IMR-90 (cell line): ENCODE measurements around the gene SCAF1. TPM values are rescaled to one million over a fixed set of nuclear protein-coding genes. Genes with fewer than 3 reads are reported as not detected.

Experiments
- ATAC-seq: fragments of 200-7000 bp; cut with Tn5 transposase; 2 replicates; pipeline ENCODE4 v1.9.1; 2020; ENCODE audit warnings: low read depth, mild to moderate bottlenecking, moderate library complexity
- BruUV-seq: library from RNA; stranded (reverse); fragments of 400-500 nt; replicated peaks from 2 replicates; lab custom pipeline; 2021; lab: Mats Ljungman, UMichigan
- CTCF ChIA-PET: fragments of 300-600 bp; formaldehyde crosslinking; extraction: SDS; loops from one replicate; lab custom pipeline; 2021; ENCODE audit warnings: antibody characterized with exemption; lab: Yijun Ruan, JAX
- POLR2A ChIA-PET: fragments of 300-600 bp; sonication (Branson Sonifier 250); formaldehyde crosslinking; loops from one replicate; lab custom pipeline; 2022; ENCODE audit warnings: antibody characterized with exemption; ENCODE audit not compliant: unreplicated experiment; lab: Charles Lee
- DNase-seq: peaks from one replicate; pipeline ENCODE4 v3.0.0; 2013
- H2AFZ ChIP-seq: replicated peaks from 2 replicates; pipeline ENCODE3; 2013; ENCODE audit warnings: low read length, mild to moderate bottlenecking; ENCODE audit not compliant: poor library complexity
- H2AK5ac ChIP-seq: 2 replicates; pipeline ENCODE4 v1.6.1; 2013; ENCODE audit warnings: low read depth, low read length, inconsistent platforms
- H2AK9ac ChIP-seq: replicated peaks from 2 replicates; pipeline ENCODE3; 2013; ENCODE audit warnings: mild to moderate bottlenecking, low read depth, low read length, moderate library complexity; ENCODE audit not compliant: poor library complexity
- H2BK120ac ChIP-seq: 2 replicates; pipeline ENCODE4 v1.6.1; 2013; ENCODE audit warnings: low read depth, low read length, inconsistent platforms
- H2BK15ac ChIP-seq: 3 replicates; pipeline ENCODE4 v1.6.1; 2013; ENCODE audit warnings: low read depth, low read length, inconsistent platforms
- H2BK20ac ChIP-seq: 2 replicates; pipeline ENCODE4 v1.6.1; 2013; ENCODE audit warnings: low read depth, mild to moderate bottlenecking, inconsistent platforms, low read length, moderate library complexity
- H2BK5ac ChIP-seq: 2 replicates; pipeline ENCODE4 v1.6.1; 2013; ENCODE audit warnings: mild to moderate bottlenecking, low read depth, low read length, inconsistent platforms; ENCODE audit not compliant: poor library complexity, severe bottlenecking
- H3K14ac ChIP-seq: replicated peaks from 2 replicates; pipeline ENCODE4 v1.6.1; 2013; ENCODE audit warnings: low read depth, low read length, inconsistent platforms
- H3K18ac ChIP-seq: 2 replicates; pipeline ENCODE4 v1.6.1; 2013; ENCODE audit warnings: low read depth, low read length, control low read depth
- H3K23ac ChIP-seq: 2 replicates; pipeline ENCODE4 v1.6.1; 2013; ENCODE audit warnings: low read depth, low read length, inconsistent platforms
- H3K27ac ChIP-seq: 2 replicates; pipeline ENCODE4 v1.5.1; 2013; ENCODE audit warnings: mild to moderate bottlenecking, control low read depth, low read length; ENCODE audit not compliant: insufficient read depth
- H3K27me3 ChIP-seq: 2 replicates; pipeline ENCODE4 v1.6.1; 2013; ENCODE audit warnings: low read length; ENCODE audit not compliant: control insufficient read depth, insufficient read depth
- H3K36me3 ChIP-seq: 2 replicates; pipeline ENCODE4 v1.6.1; 2013; ENCODE audit warnings: low read length, mixed read lengths; ENCODE audit not compliant: control insufficient read depth, insufficient read depth
- H3K4ac ChIP-seq: 2 replicates; pipeline ENCODE4 v1.6.1; 2013; ENCODE audit warnings: low read depth, low read length, inconsistent platforms
- H3K4me1 ChIP-seq: 2 replicates; pipeline ENCODE4 v1.6.1; 2013; ENCODE audit warnings: low read length, mixed read lengths; ENCODE audit not compliant: control insufficient read depth, insufficient read depth
- H3K4me2 ChIP-seq: 2 replicates; pipeline ENCODE4 v1.6.1; 2013; ENCODE audit warnings: low read depth, mild to moderate bottlenecking, control low read depth, low read length, moderate library complexity
- H3K4me3 ChIP-seq: 2 replicates; pipeline ENCODE4 v1.5.1; 2013; ENCODE audit warnings: low read depth, mild to moderate bottlenecking, control low read depth, low read length, moderate library complexity; ENCODE audit not compliant: insufficient read depth
- H3K56ac ChIP-seq: 2 replicates; pipeline ENCODE4 v1.6.1; 2013; ENCODE audit warnings: low read length, inconsistent platforms; ENCODE audit not compliant: insufficient read depth; ENCODE audit errors: extremely low read depth
- H3K79me1 ChIP-seq, 2 experiments: 2 replicates each; pipeline ENCODE4 v1.6.1; 2013; ENCODE audit warnings: low read length in 2 of 2, inconsistent platforms in 1 of 2, low read depth in 1 of 2
- H3K9ac ChIP-seq: 2 replicates; pipeline ENCODE4 v1.6.1; 2013; ENCODE audit warnings: low read depth, low read length, control low read depth
- H3K9me1 ChIP-seq: 2 replicates; pipeline ENCODE4 v1.6.1; 2013; ENCODE audit warnings: low read length, inconsistent platforms; ENCODE audit not compliant: insufficient read depth
- H3K9me3 ChIP-seq: 2 replicates; pipeline ENCODE4 v1.6.1; 2013; ENCODE audit warnings: low read length; ENCODE audit not compliant: control insufficient read depth, insufficient read depth
- H4K20me1 ChIP-seq: 2 replicates; pipeline ENCODE4 v1.6.1; 2013; ENCODE audit warnings: low read length, inconsistent platforms; ENCODE audit not compliant: insufficient read depth
- H4K5ac ChIP-seq: 2 replicates; pipeline ENCODE4 v1.6.1; 2013; ENCODE audit warnings: mild to moderate bottlenecking, low read depth, low read length, control low read depth
- H4K8ac ChIP-seq, 2 experiments: 2 replicates each; pipeline ENCODE4 v1.6.1; 2013; ENCODE audit warnings: low read depth in 2 of 2, low read length in 2 of 2, control low read depth in 1 of 2, inconsistent platforms in 1 of 2
- H4K91ac ChIP-seq: 2 replicates; pipeline ENCODE4 v1.6.1; 2013; ENCODE audit warnings: low read depth, low read length, inconsistent platforms; ENCODE audit not compliant: insufficient read depth
- CEBPB ChIP-seq: IDR thresholded peaks from 2 replicates; pipeline ENCODE4 v1.6.1; 2012; ENCODE audit warnings: low read depth, low read length, improper control_type of control experiment
- MAZ ChIP-seq: IDR thresholded peaks from 2 replicates; pipeline ENCODE4 v1.6.1; 2012; ENCODE audit warnings: low read depth, mild to moderate bottlenecking, low read length, improper control_type of control experiment, moderate library complexity, borderline replicate concordance
- MXI1 ChIP-seq: IDR thresholded peaks from 2 replicates; pipeline ENCODE4 v1.6.1; 2012; ENCODE audit warnings: low read depth, mild to moderate bottlenecking, low read length, moderate library complexity, borderline replicate concordance
- WGBS, 2 experiments: methylation state at CpG; one replicate each; pipeline versions ENCODE4 v1.1.5 to v1.1.7; 2013; ENCODE audit warnings: missing lambda C conversion rate in 2 of 2; ENCODE audit not compliant: insufficient read length in 1 of 2; ENCODE audit errors: extremely low coverage in 2 of 2; 5-methylcytosine and 5-hydroxymethylcytosine counted together
- dilution Hi-C: fragments of 300-500 bp; cut with HindIII; formaldehyde crosslinking; loops from one replicate; pipeline ENCODE4 v1.14.3; 2018; ENCODE audit warnings: low sequenced_read_pairs; ENCODE audit not compliant: unreplicated experiment
- in situ Hi-C: fragments of 300-500 bp; cut with MboI; formaldehyde crosslinking; loops from 3 replicates; pipeline ENCODE4 v1.14.3; 2019; ENCODE audit warnings: low sequenced_read_pairs, inconsistent platforms, mixed read lengths
- intact Hi-C: fragments of 100-400 bp; cut with micrococcal nuclease; formaldehyde crosslinking; loops from 2 replicates; pipeline ENCODE4 v1.10.0; 2022
- polyA plus RNA-seq, 3 experiments: library from polyadenylated mRNA; depleted of rRNA; stranded (reverse); fragments of >200 nt; gene quantifications; 2 replicates each; pipeline ENCODE4 v1.2.3, GENCODE V29; 2012; ENCODE audit warnings: low replicate concordance in 1 of 3
- total RNA-seq: library from RNA; depleted of rRNA; stranded (reverse); fragments of >200 nt; gene quantifications from 2 replicates; pipeline ENCODE4 v1.2.3, GENCODE V29; 2012

The SCAF1 gene
- total and polyA plus RNA-seq, 2 of the 4 experiments (the other 2 are of a cell fraction) = 2.2 to 14.8 TPM

- WGBS, 2 experiments = 98% methylated on average over 26 of the region's 65 CpGs; no CpG with 5 or more reads in 1 of the 2 experiments
- TF ChIP-seq MXI1 = no peak
- TF ChIP-seq CEBPB = no peak
- TF ChIP-seq MAZ = no peak
- intact Hi-C loops (no loop called here), in situ Hi-C loops (no loop called here), dilution Hi-C loops (no loop called here)
- Histone ChIP-seq H4K8ac (no peak overlapping the region), H3K4me3 (no peak overlapping the region), H2AK9ac (no peak overlapping the region), H3K27me3 (no peaks in the 10 kb centered on the region), H3K36me3 (peaks cover 64% of the 10 kb centered on the region), H3K9me3 (no peaks in the 10 kb centered on the region), H3K79me1 (peaks cover 23 to 51% of the 10 kb centered on the region in 2 experiments), H3K4ac (no peak overlapping the region), H3K23ac (no peak overlapping the region), H2AK5ac (no peak overlapping the region), H3K9me1 (peaks cover 3% of the 10 kb centered on the region; the same call in 1 of the 2 replicates), H3K56ac (no peak overlapping the region), H2BK120ac (no peak overlapping the region), H2AFZ (no peak overlapping the region), H3K9ac (no peak overlapping the region), H3K18ac (no peak overlapping the region), H2BK20ac (no peak overlapping the region), H2BK5ac (no peak overlapping the region), H3K4me2 (no peak overlapping the region), H3K27ac (no peak overlapping the region), H4K91ac (no peak overlapping the region), H3K4me1 (peaks cover 7% of the 10 kb centered on the region; the same call in 1 of the 2 replicates), H4K20me1 (peaks cover 44% of the 10 kb centered on the region), H2BK15ac (no peak overlapping the region), H3K14ac (no peak overlapping the region), H4K5ac (no peak overlapping the region)
- no TSS peak for BruUV-seq
- DNase-seq (no peak), ATAC-seq (no peak)
- CTCF ChIA-PET = interaction anchor here (0.7 kb wide), 1 partner anchor 67 kb away, joined by 4 read pairs; no protein-coding TSS in a partner anchor
- POLR2A ChIA-PET = interaction anchor here (0.6 kb wide), 2 partner anchors 20 to 88 kb away, joined by 3 to 5 read pairs; no protein-coding TSS in a partner anchor
These were observed 44.9 kb upstream of the SCAF1 start for GRCh38 chr19:49596954-49597702.
